GM19025 (cell line): ENCODE data around the gene ETNPPL.

Experiments used
- ATAC-seq: cut with Tn5 transposase; IDR thresholded peaks from one replicate; pipeline ENCODE4 v1.9.1; 2021; ENCODE audit warnings: mild to moderate bottlenecking, low read depth, moderate library complexity; ENCODE audit not compliant: unreplicated experiment

ETNPPL gene

DNA sequence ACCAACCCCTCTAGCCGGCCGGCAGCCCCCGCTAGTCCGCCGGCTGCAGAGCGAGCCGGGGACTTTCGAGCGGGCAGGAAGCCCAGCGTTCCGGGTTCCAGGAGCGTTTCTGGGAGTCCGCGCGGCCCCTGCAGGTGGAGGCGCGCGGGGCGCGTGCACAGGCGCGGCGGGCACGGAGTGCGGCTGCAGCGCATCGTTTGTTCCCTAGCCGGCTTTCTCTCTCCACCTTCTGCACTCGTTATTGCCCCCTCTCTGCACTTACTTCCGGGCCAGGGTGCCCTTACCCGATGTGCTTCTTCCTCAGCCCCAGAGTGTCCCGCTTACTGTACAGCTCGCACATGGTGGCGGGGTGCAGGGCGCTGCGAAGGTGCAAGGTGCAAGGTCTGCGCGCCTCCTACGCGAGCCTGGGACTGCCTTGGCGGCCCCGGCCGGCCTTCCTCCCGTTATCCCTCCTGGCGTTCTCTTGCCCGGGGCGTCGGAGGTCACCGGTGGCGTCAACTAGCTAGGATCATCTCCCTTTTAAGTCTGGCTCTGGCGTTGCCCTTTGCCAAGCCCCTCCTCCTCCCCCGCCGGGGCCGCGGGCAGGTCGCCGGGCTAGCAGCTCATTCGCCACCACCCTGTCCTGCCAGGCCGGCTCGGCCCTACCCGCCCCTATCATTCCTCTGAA, at the start of gene ETNPPL:
Gene ETNPPL, minus strand, starts transcription at position 495 of the 667 bp plus-strand sequence. Its CDS starts 155 bp downstream, at position 340.
- no peak for ATAC-seq

DNA sequence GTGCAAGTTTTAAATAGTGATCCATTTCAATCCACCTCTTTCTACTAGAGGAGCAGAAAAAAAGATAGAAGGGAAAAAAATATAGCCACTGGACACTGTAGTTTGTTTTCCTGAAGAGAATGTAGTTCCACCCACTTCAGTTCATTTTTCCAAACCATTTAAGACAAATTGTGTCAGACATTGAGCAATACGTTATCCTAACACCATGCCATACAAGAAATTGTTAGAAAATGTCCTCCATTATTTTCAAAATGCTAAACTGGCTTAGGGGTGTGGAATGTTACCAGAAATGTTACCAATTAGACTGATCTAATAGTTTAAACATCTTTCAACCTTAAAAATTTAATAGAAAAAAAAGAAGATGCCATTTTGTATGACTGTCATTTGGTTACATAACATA, 48.6 kb upstream of the ETNPPL start:
- ATAC-seq: no peak

DNA sequence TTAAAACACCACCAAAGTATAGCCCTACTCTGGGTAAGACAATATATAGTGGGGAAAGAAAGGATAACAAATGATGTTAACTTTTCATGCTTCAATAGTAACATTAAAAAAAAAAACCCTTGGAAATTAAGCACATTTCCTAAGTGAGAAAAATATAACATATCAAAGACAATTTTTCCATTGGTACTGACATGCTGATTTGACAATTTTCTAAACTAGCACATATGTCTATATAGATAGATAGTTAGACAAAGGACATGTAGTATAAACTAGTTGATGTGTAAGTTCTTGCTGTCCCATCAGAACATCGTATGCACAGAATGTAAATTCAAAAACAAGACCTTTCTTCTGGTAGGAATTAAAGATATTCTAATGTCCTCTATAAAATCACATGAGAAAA, 47.2 kb upstream of the ETNPPL start:
- ATAC-seq: no peak

DNA sequence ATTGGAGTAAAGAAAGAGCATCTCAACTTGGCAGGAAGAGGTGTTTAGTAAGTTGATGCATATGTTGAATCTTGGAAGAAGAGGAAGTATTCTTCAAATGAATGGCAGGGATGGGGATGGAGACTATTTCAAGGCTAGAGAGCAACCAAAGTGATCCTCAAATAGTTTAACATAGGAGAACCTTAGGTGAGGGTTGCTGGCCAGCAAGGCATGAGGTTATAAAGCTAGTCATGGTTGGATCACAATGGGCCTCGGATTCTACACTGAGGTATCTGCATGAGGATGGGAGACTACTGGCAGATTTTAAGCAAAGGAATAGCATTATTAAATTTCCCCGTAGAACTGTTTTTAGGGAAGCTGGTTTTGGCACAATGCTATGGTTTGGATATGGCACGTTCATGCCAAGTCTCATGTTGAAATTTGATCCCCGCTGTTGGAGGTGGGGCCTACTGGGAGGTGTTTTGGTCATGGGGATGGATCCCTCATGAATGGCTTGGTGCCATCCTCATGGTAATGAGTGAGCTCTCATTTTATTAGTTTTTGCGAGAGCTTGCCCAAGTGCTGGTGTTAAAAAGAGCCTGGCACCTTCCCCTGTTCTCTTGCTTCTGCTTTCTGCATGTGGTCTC, 41.9 kb upstream of the ETNPPL start:
- no peak for ATAC-seq

DNA sequence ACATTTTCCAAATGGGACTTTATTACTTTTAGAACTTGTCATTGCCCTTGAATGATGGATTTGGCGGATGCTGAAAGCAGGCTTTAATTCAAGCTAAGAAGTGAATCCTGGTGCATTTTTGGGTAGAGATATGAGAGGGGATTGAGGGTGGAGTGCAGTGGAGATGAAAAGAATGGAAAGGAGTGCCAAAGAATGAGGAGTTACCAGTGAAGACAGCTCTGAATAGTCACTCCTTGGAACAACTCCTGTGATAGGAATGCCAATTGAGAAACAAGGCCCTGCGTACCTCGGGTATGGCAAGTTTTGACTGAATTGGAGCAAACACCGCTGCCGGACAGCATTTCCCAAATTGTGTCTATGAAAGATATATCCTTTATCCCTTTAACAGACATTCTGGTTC, 36.5 kb upstream of the ETNPPL start:
- no peak for ATAC-seq

DNA sequence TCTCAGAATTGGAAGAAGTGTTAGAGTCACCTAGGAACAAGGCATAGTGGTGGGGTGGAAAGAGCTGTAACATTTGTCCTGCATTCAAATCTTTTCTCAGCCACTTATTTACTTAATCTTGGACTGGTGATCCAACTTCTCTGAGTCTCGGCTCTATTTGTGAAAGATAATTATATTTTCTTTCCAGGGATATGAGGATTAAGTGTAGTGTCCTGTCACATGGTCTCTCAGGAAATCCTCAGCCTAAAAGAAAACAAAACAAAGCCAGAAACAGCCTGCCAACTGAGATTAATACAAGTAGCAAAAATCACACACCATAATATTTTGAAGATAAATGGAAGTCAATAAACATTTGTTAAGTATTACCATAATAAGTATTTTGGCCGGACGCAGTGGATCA, 33.3 kb upstream of the ETNPPL start:
- no peak for ATAC-seq

DNA sequence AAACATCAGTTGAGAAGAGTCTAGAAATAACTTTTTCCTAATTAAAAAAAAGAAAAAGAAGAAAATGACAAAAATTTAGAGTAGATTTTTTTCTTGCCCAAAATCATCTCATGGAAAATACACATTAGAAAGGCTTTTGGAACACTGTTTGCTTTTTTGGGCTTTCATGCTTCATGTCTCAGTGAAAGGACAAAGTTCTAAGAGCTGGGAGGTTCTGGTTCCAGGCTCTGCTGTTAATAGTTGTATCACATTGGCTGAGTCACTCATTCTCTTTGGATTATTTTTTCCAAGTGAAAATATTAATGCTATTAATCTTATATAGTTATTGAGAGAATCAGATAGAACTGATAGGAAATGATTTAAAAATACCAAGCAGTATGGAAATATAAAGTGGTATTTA, 32.9 kb upstream of the ETNPPL start:
- no peak for ATAC-seq

DNA sequence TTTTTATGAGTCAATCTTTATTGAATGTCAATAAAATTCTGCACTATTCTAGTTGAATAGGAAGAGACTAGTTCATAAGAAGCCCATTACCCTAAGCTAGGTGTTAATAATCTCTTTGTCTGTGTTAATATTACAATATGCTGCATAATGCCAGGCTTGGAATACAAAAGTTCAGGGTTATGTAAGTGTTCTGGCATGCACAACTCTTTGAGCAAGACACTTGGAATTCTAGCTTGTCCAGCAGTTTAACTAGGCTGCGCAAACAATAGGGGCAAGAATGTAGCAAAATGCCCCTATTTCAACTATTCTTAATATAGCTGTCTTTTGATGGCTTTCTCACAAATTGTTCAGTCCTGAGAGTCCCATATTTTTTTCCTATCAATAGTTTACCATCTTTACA, 31.3 kb upstream of the ETNPPL start:
- ATAC-seq: no peak

DNA sequence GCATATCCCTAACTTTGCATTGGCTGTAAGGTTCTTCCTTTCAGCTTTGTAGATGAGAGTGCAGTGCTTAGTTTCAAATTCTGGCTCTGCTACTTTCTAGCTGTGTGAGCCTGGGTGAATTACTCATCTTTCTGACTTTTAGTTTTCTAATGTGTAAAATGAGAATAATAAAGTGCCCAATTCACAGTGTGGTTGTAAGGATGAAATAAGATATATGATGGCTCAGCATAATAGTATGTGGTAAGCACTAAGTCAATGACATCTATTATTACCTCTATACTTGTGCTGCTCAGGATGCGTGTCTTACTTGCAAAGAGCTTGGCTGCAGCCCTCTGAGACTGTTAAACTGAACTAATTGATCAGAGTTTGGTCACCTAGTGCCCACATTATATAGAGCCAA, 30.6 kb upstream of the ETNPPL start:
- no peak for ATAC-seq

DNA sequence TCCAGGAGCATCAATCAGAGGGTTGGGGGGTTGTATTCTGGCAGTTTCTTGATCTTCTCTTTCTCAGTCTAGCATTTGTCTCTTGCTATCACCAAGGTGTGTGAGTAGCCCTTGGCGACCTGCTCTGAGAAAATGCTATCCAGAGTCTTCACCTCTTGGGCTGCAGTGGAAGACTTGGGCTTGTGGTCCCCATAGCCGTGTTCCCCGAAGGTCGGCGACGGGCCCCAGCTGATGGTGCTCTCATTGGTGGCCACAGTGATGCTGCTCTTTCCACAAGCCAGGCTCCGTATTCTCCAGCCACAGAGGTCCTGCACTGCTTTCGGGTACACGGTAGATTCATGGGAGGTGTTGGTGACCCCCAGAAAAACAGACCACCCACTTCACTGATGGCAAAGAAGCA, 25.9 kb upstream of the ETNPPL start:
- ATAC-seq: no peak

DNA sequence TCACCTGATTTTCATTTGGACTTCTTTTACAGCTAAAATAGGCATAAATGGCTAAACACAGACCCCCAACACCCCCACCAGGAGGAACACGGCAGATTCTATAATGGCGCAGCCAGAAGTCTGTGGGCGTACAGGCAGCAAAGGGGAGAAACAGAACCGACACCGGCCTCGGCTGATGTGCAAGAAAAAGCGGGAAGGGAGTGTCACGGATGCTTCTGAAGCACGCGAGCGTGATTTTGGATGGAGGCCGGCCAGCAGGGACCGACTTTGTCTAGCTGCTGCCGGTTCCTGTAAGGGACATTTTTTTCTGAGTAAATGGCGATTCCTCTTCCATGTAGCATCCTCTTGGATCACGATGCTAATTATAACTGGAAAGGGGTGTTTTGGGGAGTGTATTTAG, 24.9 kb upstream of the ETNPPL start:
- ATAC-seq: no peak

DNA sequence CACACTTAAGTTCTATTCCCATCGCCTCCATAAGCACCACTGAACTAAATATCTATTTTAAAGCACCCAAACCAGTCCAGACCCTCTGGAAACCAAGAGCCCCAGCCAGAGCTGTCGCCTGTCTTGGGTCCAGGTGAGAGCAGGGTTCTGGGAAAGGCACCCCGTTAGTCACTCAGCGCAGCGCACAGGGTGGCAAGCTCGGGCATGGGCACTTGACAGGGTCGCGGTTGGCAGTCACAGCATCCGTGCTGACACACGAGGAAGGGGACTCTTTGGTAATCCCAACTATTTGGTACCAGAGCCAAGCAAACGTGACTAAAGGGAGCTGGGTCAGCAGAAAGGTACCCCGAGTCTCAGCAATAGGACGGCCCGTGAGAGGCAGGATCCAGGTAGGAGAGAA, 24.3 kb upstream of the ETNPPL start:
- ATAC-seq: no peak

DNA sequence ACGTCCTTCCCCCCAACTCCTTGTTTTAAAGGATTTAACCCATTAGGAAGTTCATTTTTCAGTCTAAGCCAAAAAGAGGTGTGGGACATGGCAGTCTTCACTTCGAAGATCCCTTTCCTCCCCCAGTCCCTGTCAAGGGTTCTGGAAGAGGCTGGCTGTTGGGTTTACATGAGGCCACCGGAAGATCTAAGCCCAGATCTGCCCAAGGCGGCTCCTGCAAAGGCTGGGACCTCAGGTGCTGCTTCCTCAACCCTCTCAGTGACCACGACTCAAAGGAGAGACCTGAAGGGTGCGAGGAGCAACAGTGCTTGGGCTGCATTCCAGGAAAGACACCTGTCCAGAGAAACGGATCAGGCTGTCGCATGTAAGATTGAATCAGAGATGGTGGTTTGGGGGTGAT, 23.5 kb upstream of the ETNPPL start:
- no peak for ATAC-seq

DNA sequence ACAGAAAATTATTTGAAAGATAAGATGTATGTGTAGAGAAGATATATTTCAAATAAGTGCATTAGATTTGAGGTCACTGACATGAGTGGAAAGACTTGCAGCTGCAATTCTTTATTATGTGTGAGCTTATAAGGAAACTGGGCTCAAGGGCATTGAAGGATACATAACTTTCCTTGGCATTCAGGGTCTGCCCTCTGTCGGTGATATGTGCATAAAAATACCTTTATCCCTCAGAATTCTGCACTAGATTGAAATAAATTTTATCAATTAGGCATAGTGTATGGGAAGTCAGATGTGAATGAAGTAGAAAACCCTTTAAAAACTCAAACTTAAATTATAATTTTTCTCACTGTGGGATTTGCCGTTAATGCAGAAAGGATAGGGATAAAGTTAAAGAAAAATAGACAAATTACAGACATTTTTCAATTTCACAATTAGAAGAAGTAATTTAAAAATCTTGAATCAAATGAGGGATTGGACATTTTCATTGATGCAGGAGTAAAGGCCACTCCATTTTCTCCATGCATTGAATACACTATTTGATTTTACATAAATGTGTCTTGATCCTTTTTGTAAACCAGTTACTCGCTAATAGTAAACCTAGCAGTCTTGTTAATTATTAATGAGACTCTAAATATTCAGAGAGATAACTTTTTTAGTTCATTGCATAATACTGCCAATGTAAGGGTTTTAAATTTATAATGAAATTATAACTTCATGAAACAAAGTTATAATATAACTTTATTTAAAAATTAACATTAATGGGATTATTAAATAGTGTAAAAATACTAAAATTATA, 21.0 kb upstream of the ETNPPL start:
- ATAC-seq: no peak

DNA sequence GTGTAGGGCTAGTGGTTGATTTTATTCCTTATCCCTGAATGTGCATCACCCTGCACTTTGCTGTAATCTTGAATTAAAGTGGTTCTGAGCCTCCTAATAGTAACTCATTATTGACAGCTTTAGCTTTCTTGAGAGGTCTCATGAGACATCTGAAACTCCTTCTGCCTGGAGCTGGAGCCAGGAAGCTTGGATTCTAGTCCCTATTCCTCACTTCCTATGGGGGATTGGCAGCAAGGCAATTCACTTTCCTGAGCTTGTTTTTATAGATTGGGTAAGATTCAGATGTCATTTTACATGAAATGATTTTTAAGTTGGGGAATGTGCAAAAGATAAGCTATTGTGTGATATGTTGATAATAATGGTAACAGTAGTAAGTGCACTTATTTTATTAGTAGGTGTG, 17.1 kb upstream of the ETNPPL start:
- no peak for ATAC-seq

DNA sequence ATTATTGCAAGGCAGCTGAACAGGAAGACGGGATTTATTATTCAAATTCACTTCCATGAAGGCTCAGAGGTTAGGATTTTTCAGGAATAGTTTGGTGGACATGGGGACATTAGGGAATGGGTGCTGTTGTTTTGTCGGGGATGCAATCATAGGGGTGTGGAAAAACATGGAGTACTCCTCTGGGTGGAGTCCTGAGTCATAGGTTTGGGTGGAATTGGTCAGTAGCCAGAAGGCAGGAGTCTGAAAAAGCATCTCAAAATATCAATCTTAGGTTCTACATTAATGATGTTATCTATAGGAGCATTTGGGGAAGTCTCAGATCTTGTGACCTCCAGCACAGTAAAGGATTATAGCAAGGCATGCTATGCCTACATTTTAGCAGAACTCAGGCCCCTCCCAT, 14.5 kb upstream of the ETNPPL start:
- ATAC-seq: no peak

DNA sequence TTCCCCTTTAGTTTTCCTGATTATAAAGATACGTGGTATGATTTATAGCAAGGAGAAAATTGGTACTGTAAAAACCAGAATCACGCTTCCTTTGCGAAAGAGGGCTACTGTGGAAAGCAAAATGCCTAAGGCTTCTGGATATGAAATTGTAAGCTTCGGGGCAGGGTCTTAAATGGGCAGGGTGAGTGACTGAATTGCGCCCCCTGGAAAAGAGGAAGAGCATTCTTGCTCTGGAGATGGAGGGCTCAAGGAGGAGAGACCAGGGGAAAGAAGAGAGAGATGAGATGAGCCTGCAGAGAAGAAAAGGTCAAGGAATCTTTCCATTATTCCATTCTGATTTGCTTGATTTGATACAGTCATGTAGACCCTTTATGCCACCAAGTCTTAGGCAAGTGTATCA, 13.1 kb upstream of the ETNPPL start:
- no peak for ATAC-seq

DNA sequence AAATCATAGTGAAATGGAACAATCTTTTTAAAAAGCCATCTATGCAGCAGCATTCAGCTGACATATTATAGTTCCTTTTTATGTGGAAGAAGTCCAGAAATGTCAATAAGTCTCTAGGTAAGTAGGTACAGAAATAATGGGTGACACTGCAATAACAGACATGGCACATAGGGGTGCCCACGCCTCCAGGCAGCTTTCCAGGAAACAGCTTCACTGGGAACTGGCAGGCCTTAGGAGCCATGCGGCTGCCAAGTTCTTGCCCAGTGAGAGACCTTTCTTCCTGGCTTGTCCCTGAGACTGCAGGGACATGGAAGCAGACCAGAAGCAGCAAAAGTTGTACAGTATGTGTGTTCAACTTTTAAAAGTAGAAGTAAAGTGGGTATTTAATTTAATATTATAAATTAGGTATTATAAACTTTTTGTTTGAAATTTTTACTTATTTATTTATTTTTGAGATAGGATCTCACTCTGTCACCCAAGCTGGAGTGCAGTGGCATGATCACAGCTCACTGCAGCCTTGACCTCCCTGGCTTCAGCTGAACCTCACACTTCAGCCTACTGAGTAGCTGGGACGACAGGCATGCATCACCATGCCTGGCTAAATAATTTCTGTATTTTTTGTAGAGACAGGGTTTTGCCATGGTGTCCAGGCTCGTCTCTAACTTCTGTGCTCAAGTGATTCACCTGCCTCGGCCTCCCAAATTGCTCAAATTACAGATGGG, 12.1 kb upstream of the ETNPPL start:
- no peak for ATAC-seq

DNA sequence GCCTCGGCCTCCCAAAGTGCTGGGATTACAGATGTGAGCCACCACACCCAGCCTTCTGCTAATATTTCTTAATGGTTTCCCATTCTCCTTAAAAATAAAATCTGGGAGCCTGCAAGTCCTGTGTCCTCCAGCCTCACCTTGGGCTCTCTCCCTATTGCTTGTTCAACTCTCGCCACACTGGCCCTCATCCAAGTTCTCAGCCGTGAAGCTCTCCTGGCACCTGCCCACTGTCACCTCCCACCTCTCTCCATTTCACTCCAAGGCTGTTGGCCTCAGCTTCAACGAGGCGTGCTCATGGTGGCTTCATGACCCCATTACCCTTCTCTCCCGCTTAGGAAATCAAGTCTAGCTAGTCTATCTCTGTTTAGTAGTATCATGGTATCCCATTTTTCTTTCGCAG, 9.5 kb upstream of the ETNPPL start:
- no peak for ATAC-seq

DNA sequence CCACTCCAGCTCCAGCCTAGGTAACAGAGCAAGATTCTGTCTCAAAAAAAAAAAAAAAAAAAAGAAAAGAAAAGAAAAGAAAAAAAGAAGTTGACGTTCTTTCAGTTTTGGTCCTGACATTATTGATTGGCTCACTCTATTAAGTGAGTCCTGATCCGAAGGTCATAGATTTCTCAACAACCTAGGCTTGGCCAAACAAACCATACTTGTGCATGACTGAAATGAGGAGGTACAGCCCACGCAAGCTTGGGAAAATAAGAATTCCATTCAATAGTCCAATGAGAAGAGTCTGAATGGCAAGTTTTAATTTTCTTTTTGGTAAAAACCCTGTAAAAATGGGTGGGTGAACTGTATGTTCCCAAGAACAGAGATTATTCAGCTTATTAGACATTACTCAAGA, 3.2 kb upstream of the ETNPPL start:
- ATAC-seq: no peak

DNA sequence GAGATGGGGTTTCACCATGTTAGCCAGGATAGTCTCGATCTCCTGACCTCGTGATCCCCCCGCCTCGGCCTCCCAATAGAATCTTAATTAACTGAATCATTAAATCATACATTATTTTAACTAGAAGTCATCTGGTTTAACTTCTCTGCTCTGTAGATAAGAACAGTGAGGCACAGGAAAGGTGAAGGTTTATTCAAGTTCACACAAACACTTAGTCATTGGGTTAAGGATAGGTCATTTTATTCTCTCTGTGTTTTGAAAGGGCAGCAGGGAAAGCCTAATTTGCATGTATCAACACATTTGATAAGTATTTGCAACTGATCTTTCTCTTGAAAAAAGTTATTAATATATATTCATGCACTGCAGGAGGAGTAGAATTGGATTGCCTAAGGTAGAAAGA, 1.1 kb upstream of the ETNPPL start:
- no peak for ATAC-seq
